ENCODE data around the gene TADA3. TPM values are rescaled to one million over a fixed set of nuclear protein-coding genes. Genes with fewer than 3 reads are reported as not detected.

The TADA3 gene
- total and polyA plus RNA-seq, 2 donors (not counting 3 experiments of a cell fraction or from before 2014, with no cell fraction given) = 27.8 to 31.0 TPM

DNA sequence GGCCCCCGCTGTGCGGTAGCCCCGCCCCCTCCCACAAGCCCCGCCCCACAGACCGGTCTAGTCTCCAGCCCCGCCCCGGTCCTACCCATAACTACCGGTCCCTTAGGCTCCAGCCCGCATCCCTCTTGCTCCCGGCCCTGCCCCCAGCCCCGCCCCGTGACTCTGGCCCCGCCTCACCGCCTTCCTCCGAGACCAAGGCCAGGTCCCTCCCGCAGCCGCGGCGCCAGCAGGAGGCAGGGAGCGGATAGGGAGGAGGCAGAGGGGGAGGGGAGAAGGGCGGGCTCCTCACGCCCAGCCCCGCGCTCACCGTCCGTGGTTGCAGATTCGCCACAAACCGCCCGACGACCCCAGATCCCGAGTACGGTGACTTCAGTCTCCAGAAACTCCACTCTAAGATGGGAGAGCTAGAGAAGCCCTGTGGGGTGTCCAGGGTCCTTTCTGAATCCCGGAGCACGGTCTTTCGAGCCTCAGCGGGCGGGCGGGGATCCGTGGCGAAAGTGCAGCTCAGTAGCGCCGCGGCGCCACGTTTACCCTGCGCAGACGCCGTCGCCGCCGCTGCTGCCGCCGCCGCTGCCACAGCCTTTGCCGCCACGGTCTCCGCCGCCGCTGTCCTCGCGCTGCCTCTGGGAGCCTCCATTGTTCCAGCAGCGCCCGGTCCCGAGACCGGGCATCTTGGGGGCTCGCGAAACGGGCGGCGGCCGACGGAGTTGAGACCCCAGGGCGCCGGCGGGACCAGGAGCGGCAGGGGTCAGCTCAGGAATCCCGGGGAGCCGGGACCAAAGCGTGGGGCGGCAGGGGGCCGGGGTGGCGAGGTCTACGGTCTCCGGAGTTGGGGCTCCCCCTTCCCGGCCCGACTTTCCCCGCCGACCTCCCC, 60.8 kb downstream of the TADA3 start, which contains the start of gene BRPF1:
TSS of gene BRPF1 (plus strand) at position 530 of the 874 bp plus-strand sequence. CDS start 2,406 bp downstream, outside the sequence.
- Histone ChIP-seq H3K79me2 (ENCODE audit: control insufficient read depth, insufficient read depth, low read length) (peaks cover 34% of the 10 kb centered on the region), H3K4me2 (ENCODE audit: insufficient read depth, low read length) (peak within 1 kb of the TSS; percentile 94), H3K27me3 (ENCODE audit: control insufficient read depth in 2 of 2, insufficient read depth in 2 of 2, low read length in 2 of 2) (peaks cover 0 to under 1% of the 10 kb centered on the region in 2 experiments), H2AFZ (ENCODE audit: low read depth, low read length) (peak within 1 kb of the TSS; percentile 97), H3K9ac (replicated peaks; ENCODE audit: extremely low read depth, insufficient read depth, low read length) (peak within 1 kb of the TSS; percentile 100), H3K27ac (ENCODE audit: insufficient read depth, low read depth, low read length) (peak within 1 kb of the TSS; percentile 100), H4K20me1 (replicated peaks; ENCODE audit: control insufficient read depth, extremely low read depth, insufficient read depth, low read length) (peaks cover 4% of the 10 kb centered on the region), H3K4me1 (ENCODE audit: control insufficient read depth, extremely low read depth, insufficient read depth, low read length) (peaks cover 16% of the 10 kb centered on the region), H3K9me1 (replicated peaks; ENCODE audit: control insufficient read depth, extremely low read depth, insufficient read depth, low read length) (no peaks in the 10 kb centered on the region), H3K9me3 (replicated peaks; ENCODE audit: control insufficient read depth, insufficient read depth, low read length) (no peaks in the 10 kb centered on the region), H3K4me3 (replicated peaks in 1 of 3; ENCODE audit: insufficient read depth in 1 of 3, low read depth in 1 of 3, low read length in 3 of 3) (peak within 1 kb of the TSS; percentile 75 to 90 (median 86)), H3K36me3 (ENCODE audit: control insufficient read depth in 2 of 2, extremely low read depth in 1 of 2, insufficient read depth in 2 of 2, low read length in 2 of 2) (peaks cover 3 to 16% of the 10 kb centered on the region in 2 experiments)
- BruUV-seq (replicated peaks) = TSS peak; percentile 67
- intact Hi-C loops (cut with micrococcal nuclease) (loop anchor here (1.0 to 2.0 kb wide), 9 partner anchors 15 to 335 kb away; partner anchors contain the start of genes CAMK1, MTMR14, OGG1 and SETD5), dilution Hi-C loops (cut with MboI; ENCODE audit: extremely low pct_ligation_motif_present, low sequenced_read_pairs) (no loop called here)
- ChIA-PET CTCF (interaction anchor here (0.9 to 4.5 kb wide), 6 partner anchors 11 to 335 kb away, joined by 3 to 27 read pairs (median 4); partner anchors contain the start of gene OGG1), POLR2A (interaction anchor here (0.7 to 1.9 kb wide), 2 partner anchors 11 to 18 kb away, joined by 3 to 7 read pairs; partner anchors contain the start of gene OGG1)
- TF ChIP-seq MAX (IDR thresholded peaks at IDR 0.05; ENCODE audit: insufficient read depth, insufficient read length) (peak; percentile 2), MYC (IDR thresholded peaks at IDR 0.05; ENCODE audit: low read depth, low read length) (peak; percentile 17), JUN (IDR thresholded peaks at IDR 0.05; ENCODE audit: borderline replicate concordance, insufficient read depth, insufficient read length, low read depth) (no peak), POLR2A (IDR thresholded peaks at IDR 0.05; ENCODE audit: low read depth, low read length) (no peak), POLR2AphosphoS5 (IDR thresholded peaks at IDR 0.05; ENCODE audit: insufficient read depth, low read depth, low read length) (peak; percentile 77), FOS (IDR thresholded peaks at IDR 0.05; ENCODE audit: borderline replicate concordance, insufficient read depth, low read length) (no peak), CTCF (IDR thresholded peaks at IDR 0.05; ENCODE audit: extremely low read depth in 1 of 2, insufficient read depth in 1 of 2, low read depth in 1 of 2, low read length in 2 of 2) (no peak), GATA2 (IDR thresholded peaks at IDR 0.05; ENCODE audit: insufficient read depth, insufficient read length, low read depth, low read length) (no peak), EZH2 (IDR thresholded peaks at IDR 0.05; ENCODE audit: borderline replicate concordance, low read depth, low read length, severe bottlenecking) (no peak)
- peak; percentile 99 for FAIRE-seq
- peak; percentile 99 for DNase-seq (ENCODE audit: low read depth, low spot score)
